T-helper 2 cell treated with Interferon-gamma antibody and Interleukin-4, amounts not matched to agents 5 μg/mL and 100 μg/mL, for 36 hours (primary cell): ENCODE results near the gene SLC22A3.

ENCODE experiments used
- DNase-seq: peaks from one replicate; pipeline ENCODE4 v3.0.0; 2021; ENCODE audit warnings: low spot score
- H3K27ac Mint-ChIP-seq: one replicate; pipeline ENCODE4 v1.8.0; 2021; ENCODE audit warnings: mild to moderate bottlenecking, mixed read lengths
- H3K27me3 Mint-ChIP-seq: one replicate; pipeline ENCODE4 v1.8.0; 2021; ENCODE audit warnings: low read depth, mixed read lengths
- H3K36me3 Mint-ChIP-seq: one replicate; pipeline ENCODE4 v1.8.0; 2021; ENCODE audit warnings: low read depth, mixed read lengths
- H3K4me1 Mint-ChIP-seq: one replicate; pipeline ENCODE4 v1.8.0; 2021; ENCODE audit warnings: low read depth, mixed read lengths
- H3K4me3 Mint-ChIP-seq: one replicate; pipeline ENCODE4 v1.8.0; 2022; ENCODE audit warnings: mild to moderate bottlenecking, moderate library complexity, mixed read lengths
- H3K9me3 Mint-ChIP-seq: one replicate; pipeline ENCODE4 v1.8.0; 2021; ENCODE audit warnings: mixed read lengths

SLC22A3 gene

GRCh38 chr6:160393891-160394653, 45.9 kb downstream of the SLC22A3 start:
- H3K27ac Mint-ChIP-seq = no peak overlapping the region
- DNase-seq = no peak

GRCh38 chr6:160394654-160395035, 46.5 kb downstream of the SLC22A3 start:
- no peak for DNase-seq
- Mint-ChIP-seq H3K4me3 (no peak overlapping the region), H3K27me3 (peaks cover 2% of the 10 kb centered on the region), H3K4me1 (peaks cover 11% of the 10 kb centered on the region), H3K36me3 (no peaks in the 10 kb centered on the region), H3K27ac (no peak overlapping the region), H3K9me3 (peaks cover 4% of the 10 kb centered on the region)

More at GRCh38 chr6:160393891-160394653, 45.9 kb downstream of the SLC22A3 start:
- H3K9me3 Mint-ChIP-seq = peaks cover 4% of the 10 kb centered on the region
- peaks cover 2% of the 10 kb centered on the region for H3K27me3 Mint-ChIP-seq
- H3K4me3 Mint-ChIP-seq = no peak overlapping the region
- H3K36me3 Mint-ChIP-seq = no peaks in the 10 kb centered on the region
- H3K4me1 Mint-ChIP-seq = peaks cover 6% of the 10 kb centered on the region

- Mint-ChIP-seq H3K27ac (no peak overlapping the region), H3K27me3 (peaks cover 4% of the 10 kb centered on the region), H3K9me3 (peaks cover 4% of the 10 kb centered on the region), H3K4me1 (peaks cover 12% of the 10 kb centered on the region), H3K36me3 (no peaks in the 10 kb centered on the region), H3K4me3 (no peak overlapping the region)
- no peak for DNase-seq
Measured at GRCh38 chr6:160395187-160395586, 47.0 kb downstream of the SLC22A3 start.

- no peak overlapping the region for H3K27ac Mint-ChIP-seq
- DNase-seq = no peak
- peaks cover 4% of the 10 kb centered on the region for H3K9me3 Mint-ChIP-seq
- H3K4me3 Mint-ChIP-seq = no peak overlapping the region
- peaks cover 15% of the 10 kb centered on the region for H3K4me1 Mint-ChIP-seq
- H3K27me3 Mint-ChIP-seq = peaks cover 11% of the 10 kb centered on the region
- H3K36me3 Mint-ChIP-seq = no peaks in the 10 kb centered on the region
Measured at GRCh38 chr6:160396292-160396691, 48.1 kb downstream of the SLC22A3 start.

- H3K4me1 Mint-ChIP-seq = peaks cover 15% of the 10 kb centered on the region
- peak overlapping the region; percentile 11 for H3K4me3 Mint-ChIP-seq
- peaks cover 25% of the 10 kb centered on the region for H3K27me3 Mint-ChIP-seq
- H3K9me3 Mint-ChIP-seq = peaks cover under 1% of the 10 kb centered on the region
- H3K27ac Mint-ChIP-seq = no peak overlapping the region
- no peak for DNase-seq
- H3K36me3 Mint-ChIP-seq = no peaks in the 10 kb centered on the region
Measured at GRCh38 chr6:160398674-160399271, 50.6 kb downstream of the SLC22A3 start.

DNA sequence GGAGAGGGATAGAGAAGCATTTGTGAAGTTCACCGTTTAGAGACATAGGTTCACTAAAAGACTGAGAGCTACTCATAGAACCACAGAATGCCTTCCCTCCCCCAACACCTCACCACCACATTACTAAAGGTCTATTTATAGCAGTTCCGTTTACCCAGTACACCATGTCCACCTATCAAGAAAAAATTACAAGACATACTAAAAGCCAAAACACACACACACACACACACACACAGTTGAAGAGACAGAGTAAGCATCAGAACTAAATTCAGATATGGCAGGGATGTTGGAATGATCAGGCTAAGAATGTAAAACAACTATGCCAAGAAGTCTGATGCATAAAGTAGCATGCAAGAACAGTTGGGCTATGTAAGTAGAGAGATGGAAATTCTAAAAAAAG, 52.3 kb downstream of the SLC22A3 start:
- no peak for DNase-seq
- Mint-ChIP-seq H3K27me3 (peaks cover 38% of the 10 kb centered on the region), H3K4me3 (no peak overlapping the region), H3K9me3 (no peaks in the 10 kb centered on the region), H3K36me3 (no peaks in the 10 kb centered on the region), H3K27ac (no peak overlapping the region), H3K4me1 (peaks cover 15% of the 10 kb centered on the region)

- Mint-ChIP-seq H3K27ac (no peak overlapping the region), H3K27me3 (peaks cover 20% of the 10 kb centered on the region)
- no peak for DNase-seq
Measured at GRCh38 chr6:160408528-160408927, 60.4 kb downstream of the SLC22A3 start.

DNA sequence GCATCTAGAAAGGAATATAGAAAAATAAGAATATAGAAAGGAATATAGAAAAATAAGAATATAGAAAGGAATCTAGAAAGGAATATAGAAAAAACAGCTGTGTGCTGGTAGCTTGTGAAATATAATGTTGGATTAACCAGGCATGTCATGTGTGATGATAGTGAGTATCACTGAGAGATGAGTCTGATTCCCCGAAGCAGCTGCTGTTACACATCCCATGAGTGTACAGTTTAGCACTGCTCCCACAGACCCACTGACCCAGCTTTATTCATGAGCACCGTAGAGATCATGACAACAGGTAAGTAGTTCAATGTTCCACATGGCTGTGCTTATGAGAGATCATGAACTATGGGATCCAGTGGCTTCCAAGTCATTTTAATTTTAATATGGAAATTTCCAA, 64.8 kb downstream of the SLC22A3 start:
- no peaks in the 10 kb centered on the region for H3K36me3 Mint-ChIP-seq
- no peak overlapping the region for H3K27ac Mint-ChIP-seq
- H3K4me1 Mint-ChIP-seq = no peaks in the 10 kb centered on the region
- no peak overlapping the region for H3K4me3 Mint-ChIP-seq
- H3K27me3 Mint-ChIP-seq = peaks cover under 1% of the 10 kb centered on the region
- H3K9me3 Mint-ChIP-seq = no peaks in the 10 kb centered on the region
- DNase-seq = no peak

More at GRCh38 chr6:160408528-160408927, 60.4 kb downstream of the SLC22A3 start:
- H3K4me3 Mint-ChIP-seq = no peak overlapping the region
- H3K9me3 Mint-ChIP-seq = no peaks in the 10 kb centered on the region
- H3K4me1 Mint-ChIP-seq = no peaks in the 10 kb centered on the region
- no peaks in the 10 kb centered on the region for H3K36me3 Mint-ChIP-seq

- Mint-ChIP-seq H3K4me1 (no peaks in the 10 kb centered on the region), H3K9me3 (no peaks in the 10 kb centered on the region), H3K27me3 (peaks cover 3% of the 10 kb centered on the region), H3K27ac (no peak overlapping the region), H3K36me3 (no peaks in the 10 kb centered on the region), H3K4me3 (no peak overlapping the region)
- no peak for DNase-seq
Measured at GRCh38 chr6:160417146-160417545, 69.0 kb downstream of the SLC22A3 start.

- no peaks in the 10 kb centered on the region for H3K36me3 Mint-ChIP-seq
- no peak for DNase-seq
- H3K27ac Mint-ChIP-seq = no peak overlapping the region
- H3K4me1 Mint-ChIP-seq = no peaks in the 10 kb centered on the region
- no peak overlapping the region for H3K4me3 Mint-ChIP-seq
- H3K27me3 Mint-ChIP-seq = peaks cover 3% of the 10 kb centered on the region
- no peaks in the 10 kb centered on the region for H3K9me3 Mint-ChIP-seq
Measured at GRCh38 chr6:160417550-160417949, 69.4 kb downstream of the SLC22A3 start.

GRCh38 chr6:160418370-160418769, 70.2 kb downstream of the SLC22A3 start:
- no peaks in the 10 kb centered on the region for H3K4me1 Mint-ChIP-seq
- H3K27ac Mint-ChIP-seq = no peak overlapping the region
- peaks cover 3% of the 10 kb centered on the region for H3K27me3 Mint-ChIP-seq
- H3K4me3 Mint-ChIP-seq = no peak overlapping the region
- H3K36me3 Mint-ChIP-seq = no peaks in the 10 kb centered on the region
- H3K9me3 Mint-ChIP-seq = no peaks in the 10 kb centered on the region
- DNase-seq = no peak

DNA sequence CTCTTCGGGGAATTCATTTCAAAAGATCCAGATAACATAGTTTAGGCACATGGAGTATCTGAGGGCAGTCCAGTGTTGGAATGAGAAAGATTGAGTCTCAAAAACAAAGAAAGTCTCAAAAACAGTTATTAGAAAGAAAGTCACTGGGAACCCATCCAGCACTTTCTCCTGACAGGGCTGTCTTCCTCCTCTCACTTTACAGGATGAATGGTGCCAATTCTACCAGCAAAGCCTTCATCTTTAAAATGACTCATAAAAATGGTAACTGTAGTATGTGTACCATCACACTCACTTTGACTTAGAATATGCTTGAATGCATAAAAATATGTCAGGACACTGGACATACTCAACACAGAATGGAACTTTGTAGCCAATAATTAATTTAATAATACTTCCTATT, 71.3 kb downstream of the SLC22A3 start:
- no peaks in the 10 kb centered on the region for H3K4me1 Mint-ChIP-seq
- no peak for DNase-seq
- H3K36me3 Mint-ChIP-seq = no peaks in the 10 kb centered on the region
- no peaks in the 10 kb centered on the region for H3K9me3 Mint-ChIP-seq
- H3K27ac Mint-ChIP-seq = no peak overlapping the region
- no peak overlapping the region for H3K4me3 Mint-ChIP-seq
- peaks cover 3% of the 10 kb centered on the region for H3K27me3 Mint-ChIP-seq

DNA sequence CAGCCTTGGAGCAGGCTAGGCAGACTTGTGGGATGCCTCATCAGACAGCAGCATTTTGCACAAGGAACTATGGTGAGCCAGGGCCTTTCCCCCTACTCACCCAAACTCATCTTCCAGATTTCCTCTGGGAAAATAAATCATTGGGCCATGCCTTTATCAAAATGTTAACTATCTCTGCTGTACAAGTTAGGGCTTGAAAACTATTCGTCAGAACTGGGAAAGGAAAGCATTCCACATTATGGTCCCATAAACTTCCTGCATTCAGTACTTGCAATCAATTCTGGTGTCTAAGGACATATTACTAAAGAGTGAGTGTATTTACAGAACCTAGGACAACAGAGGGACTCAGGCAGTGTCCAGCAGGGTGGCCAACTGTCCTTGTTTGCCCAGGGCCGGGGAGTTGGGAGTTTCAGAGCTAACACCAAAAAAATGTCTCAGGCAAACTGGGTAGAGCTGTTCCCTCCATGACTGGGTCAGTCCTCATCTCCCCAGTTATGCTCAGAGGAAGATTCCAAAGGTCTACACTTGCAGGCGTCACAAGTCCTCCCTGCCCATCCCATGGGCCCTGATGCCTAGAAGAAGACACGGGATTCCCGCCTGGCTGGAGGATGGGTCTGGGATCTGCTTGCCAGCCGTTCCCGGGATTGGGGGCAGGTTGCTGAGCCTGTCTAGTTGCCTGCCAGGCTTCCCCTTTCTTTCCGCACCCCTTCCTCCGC, 72.2 kb downstream of the SLC22A3 start:
- H3K27ac Mint-ChIP-seq = no peak overlapping the region
- DNase-seq = no peak
- no peaks in the 10 kb centered on the region for H3K36me3 Mint-ChIP-seq
- no peaks in the 10 kb centered on the region for H3K4me1 Mint-ChIP-seq
- no peak overlapping the region for H3K4me3 Mint-ChIP-seq
- H3K27me3 Mint-ChIP-seq = peaks cover 7% of the 10 kb centered on the region
- H3K9me3 Mint-ChIP-seq = no peaks in the 10 kb centered on the region

DNA sequence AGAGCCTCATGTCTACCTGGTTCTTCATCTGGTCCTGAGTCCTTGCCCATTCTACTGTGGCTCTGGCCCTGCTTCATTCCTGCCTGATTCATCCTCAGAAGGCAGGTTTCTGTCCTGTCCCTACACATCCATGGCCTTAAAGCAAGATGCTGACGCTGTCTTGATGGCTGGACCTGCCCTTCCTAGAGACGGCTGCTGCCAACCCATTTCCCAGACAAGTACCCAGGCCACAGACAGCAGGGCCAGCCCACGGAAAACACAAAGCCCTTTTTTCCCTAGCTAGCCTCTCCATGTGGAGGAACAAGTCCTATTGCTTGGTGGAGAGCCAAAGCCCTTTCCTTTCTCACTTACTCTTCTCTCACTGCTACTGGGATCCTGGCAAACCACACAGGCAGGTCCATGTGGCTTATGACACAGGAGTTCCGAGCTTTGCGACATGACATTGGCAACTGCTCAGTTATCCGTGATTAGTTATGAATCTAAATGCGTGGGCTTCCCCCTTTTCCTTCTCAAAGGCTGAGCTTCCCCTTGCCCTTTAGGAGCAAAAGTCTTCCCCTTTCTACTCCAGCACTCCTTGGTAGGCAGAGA, 72.9 kb downstream of the SLC22A3 start:
- H3K27me3 Mint-ChIP-seq = peaks cover 7% of the 10 kb centered on the region
- H3K27ac Mint-ChIP-seq = no peak overlapping the region
- peaks cover under 1% of the 10 kb centered on the region for H3K4me1 Mint-ChIP-seq
- DNase-seq = no peak
- H3K36me3 Mint-ChIP-seq = no peaks in the 10 kb centered on the region
- no peaks in the 10 kb centered on the region for H3K9me3 Mint-ChIP-seq
- H3K4me3 Mint-ChIP-seq = no peak overlapping the region
